ENCODE data around the gene C16orf92. TPM values are rescaled to one million over a fixed set of nuclear protein-coding genes. Genes with fewer than 3 reads are reported as not detected.

Gene C16orf92
- total RNA-seq, 1 donor from 2014 or later, result not detected

DNA sequence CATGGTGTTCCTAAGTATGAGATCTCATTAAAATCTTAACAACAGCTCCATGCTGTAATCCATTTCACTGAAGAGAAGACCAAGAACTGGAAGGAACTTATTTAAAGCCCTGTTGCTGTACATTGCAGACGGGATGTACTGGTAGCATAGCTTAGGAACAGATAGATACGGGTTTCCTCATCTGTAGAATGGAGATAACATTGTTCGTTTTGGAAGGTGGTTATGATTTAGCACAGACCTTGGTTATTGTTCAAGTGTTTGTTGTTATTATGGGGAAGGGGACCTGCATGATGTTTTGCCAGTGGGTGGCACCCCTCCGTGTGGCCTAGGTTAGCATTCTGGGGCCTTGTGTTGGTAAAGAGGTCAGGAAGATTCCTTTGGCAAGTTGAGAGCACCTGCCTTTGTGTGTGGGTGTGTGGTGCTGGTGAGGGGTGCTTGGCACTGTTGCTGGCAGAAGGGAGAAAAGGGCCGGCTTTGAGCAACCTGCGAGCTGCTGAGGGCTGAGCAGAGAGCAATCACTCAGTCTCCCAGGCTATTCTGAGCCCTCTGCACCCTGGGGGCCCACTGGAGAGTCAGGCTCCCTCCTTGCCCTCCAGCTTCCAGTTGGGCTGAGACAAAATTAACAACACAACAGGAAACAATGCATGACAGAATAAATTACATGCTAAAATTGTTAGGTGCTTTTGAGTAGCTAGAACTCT, 47.0 kb upstream of the C16orf92 start:
- no peaks in the 10 kb centered on the region for H3K27me3 Mint-ChIP-seq (ENCODE audit: unreplicated experiment)
- peak overlapping the region; percentile 98 for H3K4me3 Mint-ChIP-seq (ENCODE audit: unreplicated experiment)
- no peaks in the 10 kb centered on the region for H3K9me3 Mint-ChIP-seq (ENCODE audit: unreplicated experiment)
- peaks cover 30% of the 10 kb centered on the region for H3K4me1 Mint-ChIP-seq (ENCODE audit: unreplicated experiment)
- DNase-seq (ENCODE audit: extremely low spot score, unreplicated experiment), result no peak
- peak overlapping the region; percentile 65 for H3K27ac Mint-ChIP-seq (ENCODE audit: unreplicated experiment)
- H3K36me3 Mint-ChIP-seq (ENCODE audit: unreplicated experiment), result peaks cover 26% of the 10 kb centered on the region
- no peak for TF ChIP-seq CTCF (IDR thresholded peaks at IDR 0.05)

DNA sequence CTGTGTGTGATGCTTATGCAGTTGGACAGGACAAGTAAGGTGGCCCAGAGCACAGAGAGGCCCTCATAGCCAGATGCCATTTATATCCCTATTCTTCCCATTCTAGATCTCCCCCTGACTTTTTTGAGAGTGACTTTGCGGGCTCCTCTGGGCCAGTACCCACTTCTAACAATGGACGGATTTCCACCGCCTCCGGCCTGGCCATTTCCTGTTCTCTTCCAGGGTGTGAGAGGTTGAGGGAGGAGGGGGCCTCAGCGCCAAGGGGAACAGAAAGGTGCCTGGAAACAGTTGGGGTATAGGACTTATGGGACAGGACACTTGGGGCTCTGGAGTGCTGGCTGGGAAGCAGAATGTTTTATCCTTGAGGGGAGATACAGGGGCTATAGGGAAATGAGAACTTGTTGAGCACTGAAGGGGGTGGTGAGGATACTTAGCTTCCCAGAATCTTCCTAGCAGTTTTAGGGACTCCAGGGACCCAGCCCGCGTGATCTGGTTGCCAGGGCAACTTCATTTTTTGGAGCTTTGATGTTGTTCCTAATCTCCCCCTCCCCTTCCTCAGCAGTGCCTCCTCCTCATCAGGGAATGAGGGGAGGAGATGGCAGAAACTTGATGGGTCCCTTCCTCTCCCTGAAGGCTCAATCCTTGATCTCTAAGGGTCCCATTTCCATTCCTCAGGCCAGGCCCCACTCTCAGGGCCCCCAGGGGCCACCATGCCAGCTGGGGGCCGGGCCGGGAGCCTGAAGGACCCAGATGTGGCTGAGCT, 45.8 kb upstream of the C16orf92 start:
- Mint-ChIP-seq H3K4me1 (ENCODE audit: unreplicated experiment) (peaks cover 30% of the 10 kb centered on the region), H3K27ac (ENCODE audit: unreplicated experiment) (no peak overlapping the region), H3K9me3 (ENCODE audit: unreplicated experiment) (no peaks in the 10 kb centered on the region), H3K27me3 (ENCODE audit: unreplicated experiment) (no peaks in the 10 kb centered on the region), H3K36me3 (ENCODE audit: unreplicated experiment) (peaks cover 32% of the 10 kb centered on the region), H3K4me3 (ENCODE audit: unreplicated experiment) (no peak overlapping the region)
- TF ChIP-seq CTCF (IDR thresholded peaks at IDR 0.05), result no peak
- DNase-seq (ENCODE audit: extremely low spot score, unreplicated experiment), result no peak

- Mint-ChIP-seq H3K9me3 (ENCODE audit: unreplicated experiment) (no peaks in the 10 kb centered on the region), H3K27me3 (ENCODE audit: unreplicated experiment) (no peaks in the 10 kb centered on the region), H3K4me3 (ENCODE audit: unreplicated experiment) (no peak overlapping the region), H3K27ac (ENCODE audit: unreplicated experiment) (no peak overlapping the region), H3K4me1 (ENCODE audit: unreplicated experiment) (peaks cover 30% of the 10 kb centered on the region), H3K36me3 (ENCODE audit: unreplicated experiment) (peaks cover 34% of the 10 kb centered on the region)
- DNase-seq (ENCODE audit: extremely low spot score, unreplicated experiment), result no peak
- no peak for TF ChIP-seq CTCF (IDR thresholded peaks at IDR 0.05)
These were observed 44.9 kb upstream of the C16orf92 start for GRCh38 chr16:29978081-29978480.

DNA sequence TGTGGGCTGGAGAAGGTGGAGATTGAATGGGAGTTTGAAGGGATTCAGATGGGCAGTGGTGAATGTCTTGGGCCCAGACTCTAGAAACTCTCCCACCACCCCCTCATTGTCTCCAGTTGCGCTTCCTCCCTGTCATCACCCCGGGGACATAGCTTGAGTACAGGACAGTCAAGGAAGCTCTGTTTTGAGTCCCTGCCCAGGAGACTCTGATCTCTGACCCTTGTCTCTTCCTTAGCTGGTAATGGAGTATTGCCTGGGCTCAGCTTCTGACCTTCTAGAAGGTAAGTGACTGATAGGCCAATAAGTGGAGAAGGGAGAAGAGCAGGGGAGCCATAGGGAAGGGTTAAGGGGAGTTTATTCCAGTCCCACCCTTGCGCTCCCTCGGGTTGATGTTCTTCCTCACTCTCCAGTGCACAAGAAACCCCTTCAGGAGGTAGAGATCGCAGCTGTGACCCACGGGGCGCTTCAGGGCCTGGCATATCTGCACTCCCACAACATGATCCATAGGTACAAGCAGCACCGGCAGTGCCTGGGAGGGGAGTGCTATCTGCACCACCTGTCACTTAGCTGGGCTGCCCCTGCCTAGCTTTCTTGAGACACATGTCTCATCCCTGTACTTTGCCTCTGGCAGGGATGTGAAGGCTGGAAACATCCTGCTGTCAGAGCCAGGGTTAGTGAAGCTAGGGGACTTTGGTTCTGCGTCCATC, 44.3 kb upstream of the C16orf92 start:
- Mint-ChIP-seq H3K9me3 (ENCODE audit: unreplicated experiment) (no peaks in the 10 kb centered on the region), H3K36me3 (ENCODE audit: unreplicated experiment) (peaks cover 36% of the 10 kb centered on the region), H3K27me3 (ENCODE audit: unreplicated experiment) (no peaks in the 10 kb centered on the region), H3K27ac (ENCODE audit: unreplicated experiment) (no peak overlapping the region), H3K4me3 (ENCODE audit: unreplicated experiment) (no peak overlapping the region), H3K4me1 (ENCODE audit: unreplicated experiment) (peaks cover 26% of the 10 kb centered on the region)
- DNase-seq (ENCODE audit: extremely low spot score, unreplicated experiment), result no peak
- no peak for TF ChIP-seq CTCF (IDR thresholded peaks at IDR 0.05)

All from osteocyte (in vitro differentiated cells).